Activated T-helper 1 cell treated with Interleukin-2 at 50 U/mL for 16 hours (primary cell): ENCODE results near the gene HSD17B14.
"Not testable (repeated sequence)": the region's sequence is repeated elsewhere in the genome, so short reads cannot be mapped to it uniquely, and the experiment has no call there.

Source experiments
- DNase-seq: peaks from one replicate; pipeline ENCODE4 v3.0.0-alpha.2; 2020; ENCODE audit warnings: low read depth

Gene HSD17B14

GRCh38 chr19:48867123-48867745 is 30.9 kb upstream of the HSD17B14 start:
- no peak for DNase-seq

DNA sequence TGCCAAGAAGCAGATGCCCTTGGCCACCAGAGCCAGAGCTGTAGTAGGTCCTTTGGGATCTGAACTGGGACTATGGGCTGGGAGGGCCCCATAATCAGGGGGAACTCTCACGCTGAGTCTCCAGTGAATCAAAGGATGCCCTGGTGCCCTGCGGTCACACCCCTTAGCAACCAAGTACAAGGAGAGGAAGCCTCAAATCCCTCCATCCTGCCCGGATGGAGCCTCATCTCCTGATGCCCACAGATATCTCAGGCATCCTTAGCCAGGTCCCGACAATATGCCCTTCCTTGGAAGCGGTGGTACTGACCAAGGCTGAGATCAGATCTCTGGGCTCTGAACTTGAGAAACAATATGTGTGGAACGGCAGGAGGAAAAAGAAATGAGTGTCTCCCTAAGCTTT is 30.4 kb upstream of the HSD17B14 start:
- DNase-seq, result no peak

DNA sequence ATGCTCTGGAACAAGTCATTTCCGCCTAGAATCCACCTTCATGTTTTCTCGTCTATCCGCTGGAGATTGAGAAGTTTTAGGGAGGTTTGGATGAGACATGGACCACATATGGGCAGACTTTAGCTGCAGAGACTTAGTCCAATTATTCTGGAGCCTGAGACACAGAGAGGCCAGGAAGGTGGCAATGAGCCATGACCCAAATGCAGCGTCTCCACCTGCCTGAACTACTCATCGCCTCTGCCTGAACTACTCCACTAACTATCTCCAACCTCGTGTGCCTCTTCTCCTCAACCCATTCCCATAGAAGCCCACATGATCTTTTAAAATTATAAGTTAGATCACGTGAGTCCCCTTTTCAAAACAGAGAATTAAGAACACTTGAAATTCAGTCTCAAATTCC is 26.5 kb upstream of the HSD17B14 start:
- DNase-seq, result no peak

- DNase-seq, result no peak
These were observed 25.0 kb upstream of the HSD17B14 start for GRCh38 chr19:48861313-48861712.

GRCh38 chr19:48859711-48860572 is 23.7 kb upstream of the HSD17B14 start:
- no peak for DNase-seq

- DNase-seq, result peak; percentile 59
These were observed 22.9 kb upstream of the HSD17B14 start for GRCh38 chr19:48858984-48859710.

- DNase-seq, result no peak
These were observed 20.6 kb upstream of the HSD17B14 start for GRCh38 chr19:48856921-48857320.

GRCh38 chr19:48854103-48854502 is 17.8 kb upstream of the HSD17B14 start:
- DNase-seq, result no peak

DNA sequence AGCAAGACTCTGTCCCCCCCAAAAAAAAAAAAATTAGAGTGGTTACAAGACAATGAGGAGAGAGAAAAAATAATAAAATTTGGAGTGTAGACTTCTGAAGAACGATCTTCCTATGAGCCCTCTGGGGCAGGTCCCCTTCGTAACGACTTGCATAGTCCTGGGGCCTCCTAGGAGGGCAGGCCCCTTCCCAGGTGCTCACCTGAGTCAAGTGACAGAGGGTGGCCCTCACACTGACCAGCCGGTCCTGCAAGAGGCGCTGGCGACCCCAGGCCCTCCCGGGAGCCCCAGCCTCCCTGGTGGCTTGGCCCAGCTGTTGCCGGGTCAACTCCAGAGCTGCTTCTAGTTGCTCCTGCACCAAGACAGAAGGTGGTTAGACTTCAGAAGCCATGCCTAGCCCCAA is 17.2 kb upstream of the HSD17B14 start:
- DNase-seq, result no peak

DNA sequence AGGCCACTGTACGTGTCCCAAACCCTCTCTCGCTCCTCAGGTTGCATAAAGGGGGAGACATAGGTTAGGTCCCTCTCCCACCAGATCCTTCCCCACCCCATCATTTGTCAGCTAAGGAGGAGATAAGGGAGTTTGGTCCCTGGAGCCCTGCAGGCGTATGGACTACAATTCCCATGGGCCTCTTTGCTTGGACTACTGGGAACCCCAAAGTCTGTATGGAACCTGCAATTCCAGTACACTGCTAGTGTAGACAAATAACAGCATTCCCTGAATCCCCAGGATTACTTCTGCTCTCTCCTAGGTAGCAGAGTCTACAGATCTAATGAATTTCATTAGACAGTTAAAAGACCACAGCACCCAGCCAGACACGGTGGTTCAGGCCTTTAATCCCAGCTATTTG is 16.0 kb upstream of the HSD17B14 start:
- no peak for DNase-seq

DNA sequence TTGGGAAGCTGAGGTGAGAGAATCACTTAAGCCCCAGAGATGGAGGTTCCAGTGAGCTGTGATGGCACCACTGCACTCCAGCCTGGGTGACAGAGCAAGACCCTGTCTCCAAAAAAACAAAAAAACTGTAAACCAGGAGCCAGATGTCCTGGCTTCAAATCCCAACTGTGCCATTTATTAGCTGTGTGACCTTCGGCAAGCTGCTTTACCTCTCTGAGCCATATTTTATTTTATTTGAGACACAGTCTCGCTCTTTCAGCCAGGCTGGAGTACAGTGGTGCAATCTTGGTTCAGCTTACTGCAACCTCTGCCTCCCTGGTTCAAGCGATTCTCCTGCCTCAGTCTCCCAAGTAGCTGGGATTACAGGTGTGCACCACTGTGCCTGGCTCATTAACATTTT is 10.4 kb upstream of the HSD17B14 start:
- DNase-seq, result not testable (repeated sequence)

GRCh38 chr19:48845384-48845783 is 9.1 kb upstream of the HSD17B14 start:
- DNase-seq, result no peak

- no peak for DNase-seq
These were observed 8.2 kb upstream of the HSD17B14 start for GRCh38 chr19:48844472-48844871.

GRCh38 chr19:48842789-48843162 is 6.5 kb upstream of the HSD17B14 start:
- no peak for DNase-seq

DNA sequence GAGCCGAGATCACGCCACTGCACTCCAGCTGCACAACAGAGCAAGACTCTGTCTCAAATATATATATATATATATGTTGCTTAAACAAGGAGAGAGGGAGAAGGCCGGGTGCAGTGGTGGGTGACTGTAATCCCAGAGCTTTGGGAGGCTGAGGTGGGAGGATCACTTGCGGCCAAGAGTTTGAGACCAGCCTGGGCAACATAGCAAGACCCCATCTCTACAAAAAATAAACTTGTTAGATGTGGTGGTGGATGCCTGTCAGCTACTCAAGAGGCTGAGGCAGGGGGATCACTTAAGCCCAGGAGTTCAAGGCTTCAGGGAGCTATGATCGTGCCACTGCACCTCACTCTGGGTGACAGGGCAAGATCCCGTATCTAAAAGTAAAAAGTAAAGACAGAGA is 5.3 kb upstream of the HSD17B14 start:
- no peak for DNase-seq

- no peak for DNase-seq
These were observed 4.8 kb upstream of the HSD17B14 start for GRCh38 chr19:48841047-48841446.

DNA sequence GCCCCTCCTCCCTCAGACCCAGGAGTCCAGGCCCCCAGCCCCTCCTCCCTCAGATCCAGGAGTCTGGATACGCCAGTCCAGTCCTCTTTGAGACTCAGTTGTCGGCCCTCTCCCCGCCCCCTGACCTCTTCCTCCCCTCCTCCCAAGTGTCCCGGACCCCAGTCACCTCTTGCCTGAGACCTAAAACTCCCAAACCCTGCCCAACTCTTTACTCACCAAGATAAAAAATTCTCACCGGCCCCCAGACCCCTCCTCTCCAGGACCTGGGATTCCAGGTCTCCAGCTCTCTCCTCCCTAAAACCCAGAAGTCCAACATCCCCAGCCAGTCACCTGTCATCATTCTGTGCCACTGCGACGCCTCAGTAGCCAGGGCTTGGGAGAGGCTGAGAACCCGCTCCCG is 1.4 kb upstream of the HSD17B14 start:
- DNase-seq, result no peak

DNA sequence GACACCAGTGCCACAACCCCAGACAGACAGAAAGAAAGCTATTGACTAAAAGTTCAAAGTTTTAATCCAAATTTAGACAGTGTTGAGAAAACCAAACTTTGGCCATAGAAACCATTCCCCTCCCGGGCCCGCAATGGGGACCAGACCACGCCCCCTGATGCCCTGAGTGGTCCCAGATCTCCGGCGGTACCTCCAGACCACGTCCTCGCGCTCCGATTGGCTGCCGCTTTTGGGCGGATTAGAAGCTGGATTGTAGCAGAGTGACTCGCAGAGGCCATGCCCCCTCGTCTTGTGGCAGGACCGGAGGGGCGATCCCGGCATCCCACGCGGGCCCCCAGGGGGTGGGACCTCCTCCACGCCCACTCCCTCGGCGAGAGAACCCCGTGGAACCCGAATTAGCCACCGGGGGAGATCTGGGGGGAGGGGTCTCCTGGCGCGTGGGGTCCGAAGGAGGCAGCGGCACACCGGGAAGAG is 797 bp upstream of the HSD17B14 start:
- peak; percentile 63 for DNase-seq

GRCh38 chr19:48835734-48836088 is 580 bp downstream of the HSD17B14 start:
- peak; percentile 81 for DNase-seq

DNA sequence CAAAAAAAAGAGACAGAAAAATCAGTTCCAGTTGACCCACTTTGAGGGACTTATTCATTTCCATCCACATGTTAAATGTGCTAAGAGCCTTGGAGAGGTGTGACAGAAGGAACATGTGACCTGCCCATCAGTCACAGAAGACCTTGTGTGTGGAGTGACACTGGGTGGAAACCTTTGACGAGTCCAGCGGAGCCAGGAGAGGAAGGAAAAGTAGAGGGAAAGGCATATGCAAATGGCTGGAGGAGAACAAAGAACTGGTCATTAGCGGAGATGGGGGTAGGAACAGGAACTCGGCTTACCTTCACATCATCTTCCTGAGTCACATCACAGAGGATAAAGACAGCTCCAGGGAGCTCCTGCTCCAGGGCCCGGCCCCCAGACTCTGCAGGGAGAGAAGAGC is 2.3 kb downstream of the HSD17B14 start:
- DNase-seq, result no peak

GRCh38 chr19:48833049-48833448 is 3.2 kb downstream of the HSD17B14 start:
- no peak for DNase-seq

- no peak for DNase-seq
These were observed 5.3 kb downstream of the HSD17B14 start for GRCh38 chr19:48830965-48831364.

- DNase-seq, result no peak
These were observed 6.2 kb downstream of the HSD17B14 start for GRCh38 chr19:48830088-48830487.
